GM10847 (cell line): ENCODE results near the gene DPH2.

Experiments
- POLR2A ChIP-seq: IDR thresholded peaks from 2 replicates; pipeline ENCODE4 v1.6.1; 2011; ENCODE audit not compliant: insufficient read length; ENCODE audit errors: extremely low read depth

The DPH2 gene

GRCh38 chr1:43994071-43994470, 24.3 kb downstream of the DPH2 start:
- no peak for TF ChIP-seq POLR2A

- no peak for TF ChIP-seq POLR2A
Measured at GRCh38 chr1:43994794-43995790, 25.3 kb downstream of the DPH2 start.

- no peak for TF ChIP-seq POLR2A
Measured at GRCh38 chr1:43995984-43996732, 26.3 kb downstream of the DPH2 start.

DNA sequence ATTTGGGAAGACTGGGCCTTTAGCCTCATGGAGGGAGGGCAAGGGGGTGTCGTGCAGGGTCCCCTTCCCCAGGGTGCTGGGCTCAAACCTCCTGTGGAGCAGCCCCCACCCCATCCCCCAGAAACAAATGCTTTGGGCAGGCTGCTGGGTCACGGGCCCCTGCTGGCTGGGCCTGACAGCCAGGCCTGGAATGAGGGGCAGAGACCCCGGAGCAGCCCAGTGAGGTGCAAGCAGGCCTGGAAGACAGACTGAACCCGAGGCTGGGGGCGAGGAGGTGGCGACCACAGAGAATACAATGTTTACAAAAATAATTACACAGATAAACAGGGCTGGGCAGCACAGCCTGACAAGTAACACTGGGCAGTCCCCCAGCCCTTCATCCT, 26.9 kb downstream of the DPH2 start:
- no peak for TF ChIP-seq POLR2A

DNA sequence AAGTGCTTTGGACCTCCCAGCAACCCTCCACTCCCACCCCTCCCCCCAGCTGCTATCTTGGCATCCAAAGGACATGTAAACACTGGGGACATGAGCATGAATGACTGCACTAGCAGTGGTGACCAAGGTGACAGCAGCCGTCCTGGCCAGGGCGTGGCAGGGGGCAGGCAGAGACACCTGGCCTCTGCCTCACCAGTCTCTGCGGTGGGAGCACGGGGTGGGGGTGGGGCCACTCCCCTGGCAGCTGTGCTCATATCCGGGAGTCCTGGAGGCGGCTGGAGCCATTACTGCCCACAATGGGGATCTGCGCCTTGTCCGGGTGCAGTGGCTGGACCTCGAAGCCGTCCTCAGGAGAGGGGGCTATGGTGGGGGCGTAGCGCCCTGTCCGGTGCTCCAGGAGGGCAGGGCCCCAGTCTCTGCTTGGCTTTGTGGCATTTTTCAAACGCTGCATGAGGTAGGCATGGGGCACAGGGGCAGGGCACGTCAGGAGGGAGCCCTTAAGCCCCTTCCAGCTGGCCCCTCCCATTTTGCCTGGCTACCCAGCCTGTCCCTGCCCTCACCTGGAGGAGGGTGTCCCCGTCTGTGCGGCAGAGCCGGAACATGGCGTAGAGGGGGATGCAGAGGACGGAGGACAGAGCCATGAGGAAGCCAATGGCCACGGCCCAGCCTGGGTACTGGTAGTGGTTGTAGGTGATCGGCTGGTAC, 27.6 kb downstream of the DPH2 start:
- no peak for TF ChIP-seq POLR2A

DNA sequence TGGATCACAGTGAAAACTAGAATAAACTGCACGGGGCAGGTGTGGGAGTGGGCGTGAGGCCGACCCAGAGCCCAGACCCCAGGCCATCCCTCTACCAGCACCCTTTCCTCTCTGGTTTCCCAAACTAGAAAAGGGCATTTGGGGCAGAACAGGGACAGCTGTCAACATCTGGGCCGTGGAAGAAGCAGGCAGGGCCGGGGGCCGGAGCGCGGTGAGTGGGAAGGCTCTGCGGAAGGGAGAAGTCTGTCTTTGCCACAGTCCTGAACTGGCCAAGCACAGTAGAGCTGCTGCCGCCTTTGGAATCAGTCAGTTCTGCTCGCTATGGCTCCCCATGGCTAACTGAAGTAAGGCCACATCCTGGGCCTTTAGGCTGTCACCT, 28.2 kb downstream of the DPH2 start:
- no peak for TF ChIP-seq POLR2A

DNA sequence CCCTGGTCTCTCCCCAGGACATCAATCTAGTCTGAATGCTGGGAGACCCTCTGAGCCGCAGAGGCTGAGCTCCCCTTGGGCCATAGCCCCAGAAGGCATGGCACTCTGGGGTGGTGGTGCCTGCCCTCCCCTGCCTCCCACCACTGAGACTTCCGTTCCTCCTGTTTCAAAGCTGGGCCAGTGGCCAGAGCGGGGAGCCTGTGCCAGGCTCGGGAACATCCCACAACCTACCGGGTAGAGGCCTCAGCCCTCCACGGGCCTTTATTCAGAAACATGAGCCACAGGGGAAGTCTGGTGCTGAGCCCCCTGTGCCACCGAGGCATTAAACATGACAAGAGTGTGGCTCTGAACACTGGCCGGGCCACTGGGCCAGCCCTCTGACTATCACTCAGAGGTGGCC, 29.6 kb downstream of the DPH2 start:
- TF ChIP-seq POLR2A: no peak

GRCh38 chr1:44000122-44000665, 30.4 kb downstream of the DPH2 start:
- TF ChIP-seq POLR2A: no peak

GRCh38 chr1:44002165-44002564, 32.4 kb downstream of the DPH2 start:
- no peak for TF ChIP-seq POLR2A

GRCh38 chr1:44002606-44003157, 32.9 kb downstream of the DPH2 start:
- TF ChIP-seq POLR2A: no peak

- no peak for TF ChIP-seq POLR2A
Measured at GRCh38 chr1:44008259-44008658, 38.4 kb downstream of the DPH2 start.

DNA sequence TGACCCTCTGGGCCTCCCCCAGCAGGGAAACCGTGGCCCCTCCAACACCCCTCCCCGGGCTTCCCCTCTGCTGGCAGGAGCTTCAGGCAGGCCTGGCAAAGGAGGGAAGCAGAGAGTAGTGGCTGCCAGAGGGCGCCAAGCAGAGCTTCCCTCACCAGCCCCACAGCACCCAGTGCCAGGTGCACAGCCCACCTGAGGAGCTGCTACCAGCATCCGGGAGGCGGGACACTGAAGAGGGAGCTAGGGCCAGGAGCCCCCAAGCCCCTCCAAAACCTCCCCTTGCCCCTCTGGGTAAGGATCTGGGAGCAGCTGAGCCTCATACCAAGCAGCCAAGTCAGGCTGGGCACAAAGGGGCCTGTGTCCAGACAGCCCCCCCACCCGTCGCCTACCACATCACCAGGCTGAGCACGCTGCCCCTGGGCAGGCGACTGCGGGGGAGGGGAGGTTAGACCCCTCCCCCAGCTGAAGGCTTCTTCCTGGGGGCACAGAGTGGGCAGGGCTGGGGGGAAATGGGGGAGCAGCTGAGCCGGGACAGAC, 41.2 kb downstream of the DPH2 start:
- no peak for TF ChIP-seq POLR2A

DNA sequence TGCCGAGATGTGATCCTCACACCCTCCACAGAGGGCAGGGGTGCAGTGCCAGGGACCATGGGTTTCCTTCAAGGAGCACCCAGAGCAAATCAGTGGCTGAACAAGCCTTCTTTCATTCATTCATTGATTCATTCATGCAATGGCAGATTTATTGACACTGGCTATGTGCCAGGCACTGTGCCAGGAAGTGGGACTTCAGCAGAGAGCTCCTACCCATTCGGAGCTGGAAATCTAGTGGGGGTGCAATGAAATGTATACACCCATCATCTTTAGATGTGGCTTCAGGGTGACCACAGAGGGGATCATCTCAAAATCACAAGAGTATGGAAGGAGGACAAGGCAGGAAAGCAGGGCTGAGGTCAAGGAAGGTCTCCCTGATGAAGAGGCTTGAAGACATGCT, 42.6 kb downstream of the DPH2 start:
- no peak for TF ChIP-seq POLR2A

DNA sequence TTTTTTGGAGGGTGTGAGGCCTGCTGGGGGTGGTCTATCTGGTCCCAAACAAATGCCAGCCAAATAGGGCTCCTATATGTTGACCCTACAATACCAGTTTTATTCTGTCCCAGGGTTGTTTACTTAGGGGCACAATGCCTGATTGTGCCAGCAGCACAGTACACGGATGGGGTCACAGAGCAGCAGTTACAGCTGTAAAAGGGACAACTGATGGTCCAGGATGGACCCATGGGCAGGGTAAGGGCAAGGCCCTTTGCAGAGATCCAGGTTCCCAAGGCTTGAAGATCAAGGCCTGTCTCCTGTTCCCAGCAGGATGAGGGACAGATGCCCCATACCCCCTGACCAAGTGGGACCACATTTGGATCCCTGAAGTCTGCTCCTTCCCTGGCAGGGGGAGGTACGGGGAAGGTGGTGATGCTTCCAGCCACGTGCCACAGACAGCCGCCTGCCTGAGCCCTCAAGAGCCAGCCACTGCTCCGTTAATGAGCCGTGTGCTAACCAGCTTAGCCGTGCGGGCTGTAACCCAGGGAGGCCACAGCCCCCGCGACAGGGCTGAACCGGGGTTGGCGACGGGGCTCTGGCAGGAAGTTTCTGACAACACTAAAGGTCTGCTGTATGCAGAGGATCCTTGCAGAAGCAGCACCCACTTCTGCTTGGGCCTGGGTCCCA, 43.3 kb downstream of the DPH2 start:
- no peak for TF ChIP-seq POLR2A
